DLD1 (cell line): ENCODE results near the gene CCDC85B.
"Not testable (repeated sequence)": the region's sequence is repeated elsewhere in the genome, so short reads cannot be mapped to it uniquely, and the experiment has no call there.

Experiments used
- in situ Hi-C: cut with HindIII; loops from 2 replicates; pipeline ENCODE4 v1.10.0; 2017; ENCODE audit warnings: low sequenced_read_pairs

Gene CCDC85B

GRCh38 chr11:65885808-65886536 is 4.5 kb upstream of the CCDC85B start:
- in situ Hi-C loops: no loop called here

DNA sequence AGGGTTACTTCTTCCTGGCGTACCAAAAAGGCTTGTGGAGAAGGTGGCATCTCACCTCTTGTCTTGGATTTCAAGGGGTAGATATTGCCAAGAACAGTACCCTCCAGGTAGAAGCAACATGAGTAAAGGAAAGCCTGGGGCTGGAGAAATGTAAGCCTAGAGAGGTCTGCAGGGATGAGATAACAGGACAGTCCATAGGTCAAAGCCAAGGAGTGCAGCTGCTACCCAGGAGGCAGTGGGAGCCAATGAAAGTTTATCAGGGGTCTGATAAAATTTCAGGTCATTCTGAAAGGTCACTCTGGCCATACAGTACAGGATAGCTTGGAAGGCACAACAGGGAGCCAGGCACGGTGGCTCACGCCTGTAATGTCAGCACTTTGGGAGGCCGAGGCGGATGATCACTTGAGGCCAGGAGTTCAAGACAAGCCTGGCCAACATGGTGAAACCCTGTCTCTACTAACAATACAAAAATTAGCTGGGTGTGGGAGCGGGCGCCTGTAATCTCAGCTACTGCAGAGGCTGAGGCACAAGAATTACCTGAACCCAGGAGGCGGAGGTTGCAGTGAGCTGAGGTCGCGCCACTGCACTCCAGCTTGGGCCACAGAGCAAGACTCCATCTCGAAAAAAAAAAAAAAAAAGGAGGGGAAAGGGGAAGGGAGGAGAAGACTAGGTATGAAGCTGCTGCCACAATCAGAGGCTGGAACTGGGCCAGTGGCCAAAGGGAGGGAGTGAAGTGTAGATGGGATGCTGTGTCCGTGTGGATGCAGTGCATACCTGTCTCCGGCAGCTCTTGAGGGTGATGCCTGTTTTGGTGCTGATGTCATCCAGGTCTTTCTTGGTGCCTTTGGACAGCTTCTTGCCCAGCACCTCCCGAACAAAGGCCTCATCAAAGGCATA is 3.4 kb upstream of the CCDC85B start:
- in situ Hi-C loops: no loop called here

- in situ Hi-C loops: no loop called here
Observed at GRCh38 chr11:65887723-65888162, 2.7 kb upstream of the CCDC85B start.

DNA sequence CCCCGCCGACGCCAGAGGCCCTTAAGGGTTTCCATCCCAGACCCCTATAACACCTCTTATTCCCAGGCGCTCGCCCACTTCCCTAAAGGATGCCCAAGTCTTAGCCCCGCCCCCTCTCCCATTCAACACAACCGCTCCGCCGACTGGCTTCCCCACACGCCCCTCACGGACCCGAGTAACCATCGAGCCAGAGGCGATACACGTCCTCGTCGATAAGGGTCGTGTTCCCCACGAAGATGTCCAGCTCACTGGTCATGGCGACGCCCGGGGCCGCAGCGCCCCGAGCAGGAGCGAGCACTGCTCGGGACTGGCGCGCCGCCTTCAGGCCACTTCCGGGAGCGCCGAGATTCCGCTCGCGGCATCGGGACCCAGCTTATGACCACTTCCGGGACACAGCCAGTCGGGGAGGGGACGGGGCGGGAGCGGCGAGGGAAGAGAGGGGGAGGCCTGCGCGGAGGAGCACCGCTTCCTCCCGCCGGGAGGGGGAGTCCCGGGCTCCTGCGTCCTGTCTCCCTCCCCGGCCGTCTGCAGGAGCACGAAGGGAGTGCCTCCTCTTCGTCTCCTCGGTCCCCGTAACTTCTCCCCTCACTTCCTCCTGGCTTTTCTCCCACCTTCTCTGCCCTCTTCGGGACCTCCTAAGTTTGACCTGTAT is 2.2 kb upstream of the CCDC85B start, which contains the start of gene FIBP:
Gene FIBP (minus strand): TSS at position 309 of the 652 bp plus-strand sequence. CDS start 53 bp downstream, at position 256.
- in situ Hi-C loops: no loop called here

- in situ Hi-C loops: no loop called here
Observed at GRCh38 chr11:65891219-65892136, 1.0 kb downstream of the CCDC85B start.

DNA sequence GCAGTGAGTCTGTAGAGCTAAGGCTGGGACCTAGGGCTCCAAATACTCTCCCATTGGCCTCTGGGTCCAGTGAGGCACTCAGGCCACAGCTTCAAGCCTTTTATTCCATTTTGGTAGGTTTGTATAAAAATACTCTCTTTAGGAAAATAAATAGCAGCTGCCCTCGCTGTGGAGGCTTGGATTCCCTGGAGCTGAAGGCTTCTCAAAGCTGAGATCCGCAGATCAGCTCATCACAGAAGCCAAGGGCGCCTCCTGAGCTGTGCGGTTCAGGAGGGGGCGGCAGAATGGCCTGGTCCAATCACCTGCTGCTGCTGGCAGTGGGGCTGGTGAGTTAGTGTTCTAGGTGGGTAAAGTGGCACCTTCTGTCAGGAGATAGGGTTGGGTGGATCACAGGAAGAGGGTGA is 1.7 kb downstream of the CCDC85B start:
- in situ Hi-C loops: not testable (repeated sequence)

GRCh38 chr11:65892661-65893317 is 2.3 kb downstream of the CCDC85B start:
- in situ Hi-C loops: no loop called here

DNA sequence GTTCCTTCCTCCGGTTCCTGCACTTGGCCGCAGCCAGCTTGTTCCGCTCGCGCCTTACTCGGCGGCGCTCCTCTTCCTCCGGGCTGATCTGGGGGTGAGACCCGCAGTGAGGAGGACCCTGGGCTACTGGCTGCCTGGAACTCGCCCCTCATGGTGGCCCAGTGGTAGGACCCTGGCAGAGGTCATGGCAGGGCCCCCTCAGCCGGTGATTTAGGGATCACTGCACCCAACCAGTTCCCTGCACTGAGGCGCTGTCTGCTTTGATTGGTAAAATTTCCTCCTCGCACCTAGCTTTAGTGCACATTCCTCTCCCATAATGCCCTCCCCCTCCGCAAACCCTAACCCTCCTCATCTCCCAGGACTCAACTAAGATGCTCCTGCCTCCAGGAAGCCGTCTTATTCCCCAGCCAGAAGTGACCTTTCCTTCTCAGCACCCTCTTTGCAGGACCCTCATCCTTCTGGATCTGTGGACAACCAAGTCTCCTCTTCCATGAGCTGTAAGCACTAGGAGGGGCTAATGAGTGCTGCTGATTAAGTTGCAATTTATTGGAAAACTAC is 3.6 kb downstream of the CCDC85B start:
- in situ Hi-C loops: no loop called here

DNA sequence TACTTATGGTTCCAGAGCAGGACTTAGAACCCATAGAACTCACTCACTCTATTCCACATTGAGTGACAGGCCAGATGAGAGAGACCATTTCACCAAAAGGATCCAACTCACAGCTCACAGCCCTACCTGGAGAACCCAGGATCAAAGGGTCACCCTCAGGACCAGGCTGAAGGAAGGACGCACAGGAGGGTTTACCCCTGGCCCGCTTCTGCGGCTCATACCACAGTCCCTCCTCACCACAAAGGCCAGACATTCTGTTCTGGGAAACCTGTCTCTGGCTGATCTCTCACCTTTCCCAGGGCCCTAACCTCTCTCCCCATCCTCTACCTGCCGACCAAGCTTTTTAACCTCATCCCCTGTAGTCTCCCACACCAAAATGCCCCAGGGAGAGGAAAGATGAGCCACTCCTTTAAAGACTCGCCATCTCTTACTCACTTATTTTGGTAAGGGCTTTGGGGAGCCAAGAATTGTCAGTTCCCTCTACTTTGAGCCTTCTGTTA is 5.1 kb downstream of the CCDC85B start:
- in situ Hi-C loops: no loop called here

GRCh38 chr11:65896034-65896999 is 5.8 kb downstream of the CCDC85B start:
- in situ Hi-C loops: no loop called here

GRCh38 chr11:65897020-65897471 is 6.6 kb downstream of the CCDC85B start:
- in situ Hi-C loops: no loop called here

DNA sequence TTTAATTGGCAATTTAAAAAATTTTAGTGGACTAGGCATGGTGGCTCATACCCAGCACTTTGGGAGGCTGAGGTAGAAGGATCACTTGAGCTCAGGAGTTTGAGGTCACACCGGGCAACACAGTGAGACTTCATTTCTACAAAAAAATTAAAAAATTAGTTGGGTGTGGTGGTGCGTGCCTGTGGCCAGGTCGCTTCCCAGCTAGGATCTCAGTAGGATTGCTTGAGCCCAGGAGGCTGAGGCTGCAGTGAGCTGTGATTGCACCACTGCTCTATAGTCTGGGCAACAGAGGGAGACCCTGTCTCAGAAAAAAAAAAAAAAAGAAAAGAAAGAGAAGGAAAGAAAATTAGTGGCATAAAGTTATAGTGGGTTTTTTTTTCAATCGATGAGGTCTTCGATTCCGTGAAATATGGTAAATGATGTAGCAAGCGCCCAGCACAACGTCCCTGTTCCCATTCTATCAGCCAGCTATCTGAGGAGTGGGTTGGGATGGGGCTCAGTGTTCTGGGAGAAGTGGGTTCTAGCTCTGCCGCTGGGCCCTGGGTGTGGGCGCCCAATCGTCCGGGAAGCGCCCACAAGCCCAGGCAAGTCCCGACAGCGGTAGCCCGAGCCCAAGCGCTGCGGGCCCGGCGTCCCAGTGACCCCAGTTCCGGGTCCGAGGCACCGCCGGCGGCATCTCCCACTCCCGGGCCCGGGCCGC is 8.3 kb downstream of the CCDC85B start:
- in situ Hi-C loops: no loop called here

GRCh38 chr11:65899356-65900124 is 9.1 kb downstream of the CCDC85B start:
- in situ Hi-C loops: no loop called here

GRCh38 chr11:65900125-65900898 is 9.8 kb downstream of the CCDC85B start, which contains the start of gene FOSL1:
Gene FOSL1, minus strand, starts transcription at chr11:65900388. Its CDS starts 49 bp downstream, at chr11:65900339.
- in situ Hi-C loops: no loop called here

- in situ Hi-C loops: no loop called here
Observed at GRCh38 chr11:65900899-65901180, 10.4 kb downstream of the CCDC85B start.

- in situ Hi-C loops: no loop called here
Observed at GRCh38 chr11:65903068-65903481, 12.6 kb downstream of the CCDC85B start.
